ENCODE data around the gene BMP3. TPM values are rescaled to one million over a fixed set of nuclear protein-coding genes. Genes with fewer than 3 reads are reported as not detected.

Gene BMP3
- polyA plus RNA-seq, 3 donors, result not detected

GRCh38 chr4:81096566-81096965 is 66.1 kb downstream of the BMP3 start:
- Histone ChIP-seq H3K27ac (ENCODE audit: low read depth in 1 of 2, low read length in 2 of 2) (no peak overlapping the region), H3K27me3 (ENCODE audit: control insufficient read depth in 2 of 2, insufficient read depth in 2 of 2, low read length in 2 of 2) (no peaks in the 10 kb centered on the region), H3K4me1 (ENCODE audit: control insufficient read depth in 1 of 2, insufficient read depth in 2 of 2, low read length in 2 of 2) (no peaks in the 10 kb centered on the region), H3K4me2 (replicated peaks; ENCODE audit: extremely low read depth, low read length, poor library complexity, severe bottlenecking) (no peak overlapping the region), H3K36me3 (replicated peaks in 1 of 2; ENCODE audit: control insufficient read depth in 1 of 2, insufficient read depth in 2 of 2, low read length in 2 of 2) (no peaks in the 10 kb centered on the region), H3K4me3 (replicated peaks in 1 of 3; ENCODE audit: low read depth in 2 of 3, low read length in 3 of 3) (no peak overlapping the region), H3K9me3 (replicated peaks in 1 of 2; ENCODE audit: control insufficient read depth in 1 of 2, insufficient read depth in 1 of 2, low read length in 2 of 2) (no peaks in the 10 kb centered on the region), H3K79me2 (ENCODE audit: insufficient read depth, low read length) (no peaks in the 10 kb centered on the region), H2AFZ (ENCODE audit: insufficient read depth, low read depth, low read length, poor library complexity, severe bottlenecking) (no peak overlapping the region), H4K20me1 (ENCODE audit: insufficient read depth, low read length) (no peaks in the 10 kb centered on the region), H3K9ac (ENCODE audit: insufficient read depth, low read length, poor library complexity, severe bottlenecking) (no peak overlapping the region)
- no peak overlapping the region for H3K4me3 Mint-ChIP-seq
- H3K27me3 Mint-ChIP-seq (ENCODE audit: low read depth in 3 of 3), result no peaks in the 10 kb centered on the region
- peaks cover 0 to 7% (median 1%) of the 10 kb centered on the region in 7 donors for H3K9me3 Mint-ChIP-seq
- H3K36me3 Mint-ChIP-seq, result no peaks in the 10 kb centered on the region
- DNase-seq, result no peak
- H3K4me1 Mint-ChIP-seq, result no peaks in the 10 kb centered on the region
- no peak overlapping the region for H3K27ac Mint-ChIP-seq
- WGBS (ENCODE audit: insufficient coverage), result no CpG with 5 or more reads among the region's 1 CpG
- TF ChIP-seq CTCF (IDR thresholded peaks at IDR 0.05), result no peak
- intact Hi-C loops (cut with micrococcal nuclease), result no loop called here

GRCh38 chr4:81102107-81102506 is 71.6 kb downstream of the BMP3 start:
- TF ChIP-seq CTCF (IDR thresholded peaks at IDR 0.05), result no peak

More at GRCh38 chr4:81102107-81102506, 71.6 kb downstream of the BMP3 start:
- Histone ChIP-seq H3K9ac (ENCODE audit: insufficient read depth, low read length, poor library complexity, severe bottlenecking) (no peak overlapping the region), H2AFZ (ENCODE audit: insufficient read depth, low read depth, low read length, poor library complexity, severe bottlenecking) (no peak overlapping the region), H3K27ac (ENCODE audit: low read depth in 1 of 2, low read length in 2 of 2) (no peak overlapping the region), H3K4me3 (replicated peaks in 1 of 3; ENCODE audit: low read depth in 2 of 3, low read length in 3 of 3) (no peak overlapping the region), H3K4me2 (replicated peaks; ENCODE audit: extremely low read depth, low read length, poor library complexity, severe bottlenecking) (no peak overlapping the region), H3K4me1 (ENCODE audit: control insufficient read depth in 1 of 2, insufficient read depth in 2 of 2, low read length in 2 of 2) (no peaks in the 10 kb centered on the region), H4K20me1 (ENCODE audit: insufficient read depth, low read length) (no peaks in the 10 kb centered on the region), H3K9me3 (replicated peaks in 1 of 2; ENCODE audit: control insufficient read depth in 1 of 2, insufficient read depth in 1 of 2, low read length in 2 of 2) (no peaks in the 10 kb centered on the region), H3K36me3 (replicated peaks in 1 of 2; ENCODE audit: control insufficient read depth in 1 of 2, insufficient read depth in 2 of 2, low read length in 2 of 2) (no peaks in the 10 kb centered on the region), H3K79me2 (ENCODE audit: insufficient read depth, low read length) (no peaks in the 10 kb centered on the region), H3K27me3 (ENCODE audit: control insufficient read depth in 2 of 2, insufficient read depth in 2 of 2, low read length in 2 of 2) (no peaks in the 10 kb centered on the region)
- intact Hi-C loops (cut with micrococcal nuclease), result no loop called here
- Mint-ChIP-seq H3K9me3 (peaks cover 0 to 5% (median 1%) of the 10 kb centered on the region in 7 donors), H3K27me3 (ENCODE audit: low read depth in 3 of 3) (peaks cover 0 to 2% (median 0%) of the 10 kb centered on the region in 3 donors), H3K27ac (no peak overlapping the region), H3K4me3 (no peak overlapping the region), H3K36me3 (no peaks in the 10 kb centered on the region), H3K4me1 (no peaks in the 10 kb centered on the region)
- DNase-seq, result no peak

Data from CD14-positive monocyte (primary cell).